LNCaP clone FGC (cell line): Measurements from ENCODE around the gene PCSK2.

ENCODE experiments used
- DNase-seq: peaks from one replicate; pipeline ENCODE4 v3.0.0-alpha.2; 2011; ENCODE audit warnings: low read depth
- H3K4me3 ChIP-seq: 2 replicates; pipeline ENCODE4 v1.5.1; 2011; ENCODE audit warnings: mild to moderate bottlenecking, low read depth, low read length, control low read depth
- TF ChIP-seq, protein P1 (sequence below): IDR thresholded peaks from 2 replicates; pipeline ENCODE4 v1.5.1; 2012; ENCODE audit warnings: mild to moderate bottlenecking; ENCODE audit not compliant: control insufficient read depth, insufficient read depth; ENCODE audit errors: extremely low read depth

Gene PCSK2

DNA sequence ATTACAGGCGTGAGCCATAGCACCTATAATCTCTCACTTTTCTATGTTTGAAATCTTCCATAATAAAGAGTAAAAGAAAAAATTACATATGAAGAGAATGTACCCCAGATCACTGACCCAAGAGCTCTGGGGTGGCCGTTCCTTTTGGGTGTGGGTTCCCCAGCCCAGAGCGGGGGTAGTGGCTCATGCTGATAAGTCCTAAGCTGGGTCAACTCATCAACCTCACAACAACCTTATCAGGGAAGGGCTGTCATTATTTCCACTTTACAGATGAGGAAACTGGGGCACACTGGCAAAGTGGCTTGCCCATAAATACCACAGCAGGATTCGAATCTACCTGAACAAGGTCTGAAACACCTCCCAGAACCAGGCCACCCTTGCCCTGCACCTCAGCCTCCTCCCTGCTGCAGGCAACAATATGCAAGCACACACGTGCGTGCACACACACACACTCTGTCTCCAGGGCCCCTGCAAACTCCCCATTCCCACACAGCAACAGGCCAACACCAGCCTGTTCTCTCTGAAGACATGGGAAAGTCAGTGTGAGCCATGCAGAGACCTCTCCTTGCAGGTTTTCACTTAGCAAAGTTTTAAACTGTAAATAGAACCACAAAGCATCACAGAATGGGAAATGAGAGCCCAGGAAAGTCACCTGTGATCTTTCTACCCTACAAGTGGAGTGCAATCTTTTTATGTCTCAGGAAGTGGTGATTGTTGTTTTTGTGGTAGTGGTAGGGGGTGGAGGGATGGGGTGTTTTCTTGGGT lies 276.6 kb downstream of the PCSK2 start:
- no peak for DNase-seq
- TF ChIP-seq, protein P1, sequence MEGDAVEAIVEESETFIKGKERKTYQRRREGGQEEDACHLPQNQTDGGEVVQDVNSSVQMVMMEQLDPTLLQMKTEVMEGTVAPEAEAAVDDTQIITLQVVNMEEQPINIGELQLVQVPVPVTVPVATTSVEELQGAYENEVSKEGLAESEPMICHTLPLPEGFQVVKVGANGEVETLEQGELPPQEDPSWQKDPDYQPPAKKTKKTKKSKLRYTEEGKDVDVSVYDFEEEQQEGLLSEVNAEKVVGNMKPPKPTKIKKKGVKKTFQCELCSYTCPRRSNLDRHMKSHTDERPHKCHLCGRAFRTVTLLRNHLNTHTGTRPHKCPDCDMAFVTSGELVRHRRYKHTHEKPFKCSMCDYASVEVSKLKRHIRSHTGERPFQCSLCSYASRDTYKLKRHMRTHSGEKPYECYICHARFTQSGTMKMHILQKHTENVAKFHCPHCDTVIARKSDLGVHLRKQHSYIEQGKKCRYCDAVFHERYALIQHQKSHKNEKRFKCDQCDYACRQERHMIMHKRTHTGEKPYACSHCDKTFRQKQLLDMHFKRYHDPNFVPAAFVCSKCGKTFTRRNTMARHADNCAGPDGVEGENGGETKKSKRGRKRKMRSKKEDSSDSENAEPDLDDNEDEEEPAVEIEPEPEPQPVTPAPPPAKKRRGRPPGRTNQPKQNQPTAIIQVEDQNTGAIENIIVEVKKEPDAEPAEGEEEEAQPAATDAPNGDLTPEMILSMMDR = no peak
- no peak overlapping the region for H3K4me3 ChIP-seq

DNA sequence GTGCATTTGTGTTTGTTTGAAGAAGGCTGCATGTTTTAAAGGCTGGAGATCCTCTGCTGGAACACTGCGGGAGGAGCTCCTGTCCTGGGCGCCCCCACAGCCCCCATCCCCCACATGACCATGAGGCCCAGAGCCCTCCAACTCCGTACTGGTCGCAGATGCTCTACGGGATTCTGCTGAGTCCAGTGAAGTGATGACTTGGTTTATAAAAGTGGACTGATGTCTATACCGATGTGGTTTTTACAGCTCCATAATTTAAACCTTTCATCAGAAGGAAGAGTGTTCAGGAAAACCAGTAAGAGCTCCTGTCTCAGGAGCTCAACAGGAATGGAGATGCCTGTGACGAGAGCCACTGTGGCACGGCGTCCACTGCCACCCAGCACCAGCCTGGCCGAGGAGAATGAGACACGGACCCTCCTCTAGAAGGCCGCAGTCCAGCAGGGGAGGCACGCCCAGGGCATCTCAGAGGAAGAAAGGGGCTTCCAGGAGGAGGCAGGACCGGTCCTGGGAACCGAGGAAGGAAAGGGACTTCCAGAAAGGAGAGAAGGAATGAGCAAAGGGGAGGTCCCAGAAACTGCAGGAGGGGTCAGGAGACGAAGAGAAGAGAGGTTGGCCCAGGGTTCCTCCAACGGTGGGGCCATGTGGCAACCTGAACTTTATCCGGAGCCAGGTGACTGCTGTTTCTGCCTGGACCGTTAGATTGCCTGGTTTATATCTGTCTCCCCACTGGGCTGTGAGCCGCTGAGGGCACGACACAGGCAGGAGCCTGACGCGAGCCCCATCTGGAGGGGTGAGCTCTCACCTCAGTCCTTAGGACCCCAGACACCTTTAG lies 277.4 kb downstream of the PCSK2 start:
- H3K4me3 ChIP-seq = no peak overlapping the region
- DNase-seq = no peak

DNA sequence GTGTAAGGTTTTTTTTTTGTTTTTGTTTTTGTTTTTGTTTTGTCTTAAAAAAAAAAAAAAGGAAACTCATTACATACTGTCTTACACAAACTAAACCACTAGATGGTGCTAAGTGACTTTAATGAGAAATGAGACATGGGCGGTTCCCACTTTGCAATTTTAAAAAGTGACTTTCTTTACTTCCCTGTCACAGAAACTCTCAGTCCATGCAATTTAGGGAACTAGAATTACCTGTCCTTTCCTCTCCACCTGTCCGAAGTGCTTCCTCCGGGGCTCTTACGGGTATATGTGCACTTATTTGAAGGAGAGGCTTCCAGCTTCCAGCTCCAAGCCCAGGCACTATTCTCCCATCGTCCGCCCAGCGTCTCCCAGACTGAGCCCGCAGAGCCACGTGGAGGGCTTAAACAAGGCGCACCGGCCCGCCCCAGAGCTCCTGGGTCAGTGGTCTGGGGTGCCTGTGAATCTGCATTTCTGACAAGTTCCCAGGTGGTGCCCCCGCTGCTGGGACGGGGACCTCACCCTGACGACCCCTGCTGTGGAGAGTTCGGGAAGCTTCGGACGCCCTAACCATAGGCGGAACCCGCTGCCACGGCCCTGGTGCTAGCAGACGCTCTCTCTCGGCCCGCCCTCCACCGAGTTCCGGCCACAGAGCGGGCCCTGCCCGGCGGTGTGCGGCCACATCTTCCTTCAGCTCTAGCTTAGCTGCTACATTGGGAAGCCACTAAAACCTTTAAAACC lies 278.2 kb downstream of the PCSK2 start:
- TF ChIP-seq, protein P1 = peak; percentile 54

More for the DNA sequence above, 277.4 kb downstream of the PCSK2 start:
- TF ChIP-seq, protein P1 = no peak

DNA sequence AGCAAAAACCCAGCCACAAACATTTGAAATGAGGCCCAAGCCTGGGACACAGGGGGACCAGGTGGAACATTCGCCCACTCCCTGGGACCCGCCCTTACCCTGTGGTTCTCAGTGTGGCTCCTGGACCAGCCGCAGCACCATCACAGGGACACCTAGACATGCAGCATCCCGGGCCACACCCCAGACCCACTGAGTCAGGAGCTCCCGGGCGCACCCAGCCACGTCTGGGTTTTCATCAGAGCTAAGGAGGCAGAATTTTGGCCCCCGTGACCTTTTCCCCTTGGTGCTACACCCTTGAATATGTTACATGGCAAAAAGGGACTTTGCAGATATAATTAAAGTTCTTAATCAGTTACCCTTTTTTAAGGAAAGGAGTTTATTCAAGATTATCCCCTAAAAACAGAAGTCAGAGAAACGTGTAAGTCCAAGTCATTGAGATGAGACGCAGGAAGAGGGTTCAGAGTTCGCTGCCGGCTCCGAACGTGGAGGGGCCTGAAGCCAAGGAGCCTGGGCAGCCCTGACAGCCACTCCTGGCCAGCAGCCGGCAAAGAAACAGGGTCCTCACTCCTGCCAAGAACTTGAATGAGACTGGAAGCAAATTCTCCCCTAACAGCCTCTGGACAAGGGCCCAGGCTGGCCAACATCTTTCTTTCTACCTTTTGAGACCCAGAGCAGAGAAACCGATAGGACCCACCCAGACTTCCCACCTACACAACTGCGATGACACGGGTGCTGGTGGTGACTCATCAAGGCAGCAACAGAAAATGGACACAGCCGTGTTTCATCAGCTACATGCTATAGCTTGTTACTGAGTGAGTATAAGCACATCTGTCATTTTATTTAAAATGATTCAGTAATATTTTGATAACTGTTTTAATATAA lies 279.0 kb downstream of the PCSK2 start:
- TF ChIP-seq, protein P1 = no peak
- no peak overlapping the region for H3K4me3 ChIP-seq
- DNase-seq = no peak

More for the DNA sequence above, 278.2 kb downstream of the PCSK2 start:
- peak overlapping the region; percentile 38 for H3K4me3 ChIP-seq
- DNase-seq = peak; percentile 23

DNA sequence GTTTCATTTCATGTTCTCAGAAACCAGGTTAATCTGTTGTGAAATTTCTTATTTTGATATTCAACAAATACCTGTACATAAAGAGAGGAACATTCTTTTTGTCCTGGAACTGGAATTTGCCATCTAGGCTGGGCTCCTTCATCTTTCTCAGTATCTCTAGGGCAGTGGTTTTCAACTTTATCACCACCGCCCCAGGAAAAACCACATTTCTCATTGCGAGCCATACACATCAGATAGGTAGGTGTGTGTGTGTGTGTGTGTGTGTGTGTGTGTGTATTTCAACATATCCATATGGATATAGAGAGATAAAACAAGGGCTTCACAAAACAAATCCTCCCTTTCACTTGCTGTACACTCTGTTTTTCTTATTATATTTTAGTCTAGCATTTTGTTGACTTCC lies 280.2 kb downstream of the PCSK2 start:
- H3K4me3 ChIP-seq = no peak overlapping the region
- no peak for DNase-seq
- TF ChIP-seq, protein P1 = no peak

DNA sequence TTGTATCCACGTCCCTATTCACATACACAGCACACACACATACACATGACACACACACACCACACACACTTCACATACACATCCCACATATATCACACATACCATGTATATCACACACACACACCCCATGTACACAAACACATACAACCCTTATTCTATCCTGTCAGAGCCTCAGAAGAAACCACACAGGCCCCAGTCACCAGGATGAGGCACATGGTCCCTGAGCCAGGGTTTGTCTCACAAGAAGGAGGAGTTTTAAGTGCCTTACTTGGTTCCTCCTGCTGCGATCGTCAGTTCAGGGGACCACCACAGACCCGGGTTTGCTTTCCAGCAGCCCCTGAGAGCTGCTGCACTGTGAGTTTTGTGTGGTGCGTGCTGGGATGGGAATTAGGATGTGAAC lies 280.7 kb downstream of the PCSK2 start:
- TF ChIP-seq, protein P1 = no peak
- no peak overlapping the region for H3K4me3 ChIP-seq
- no peak for DNase-seq
